Duodenal mucosa (tissue), 2 donors: ENCODE results near the gene TANGO2.

Experiments
- H3K27ac ChIP-seq: one replicate; pipeline ENCODE4 v1.7.0; 2013; ENCODE audit warnings: low read depth, low read length
- H3K27me3 ChIP-seq, 2 donors: one replicate each; pipeline ENCODE4 v1.7.0; 2013; ENCODE audit warnings: low read length in 2 of 2, control low read depth in 1 of 2; ENCODE audit not compliant: insufficient read depth in 2 of 2, control insufficient read depth in 1 of 2
- H3K36me3 ChIP-seq, 2 donors: one replicate each; pipeline ENCODE4 v1.7.0; 2013; ENCODE audit warnings: low read length in 2 of 2, control low read depth in 1 of 2; ENCODE audit not compliant: insufficient read depth in 2 of 2, control insufficient read depth in 1 of 2
- H3K4me1 ChIP-seq, 2 donors: one replicate each; pipeline ENCODE4 v1.7.0; 2013; ENCODE audit warnings: low read length in 2 of 2, control low read depth in 1 of 2; ENCODE audit not compliant: insufficient read depth in 2 of 2, control insufficient read depth in 1 of 2
- H3K4me3 ChIP-seq, 2 donors: one replicate each; pipeline ENCODE4 v1.7.0; 2013; ENCODE audit warnings: low read length in 2 of 2, low read depth in 1 of 2
- H3K9ac ChIP-seq, 2 donors: one replicate each; pipeline ENCODE4 v1.7.0; 2013; ENCODE audit warnings: low read length in 2 of 2, low read depth in 1 of 2
- H3K9me3 ChIP-seq, 2 donors: one replicate each; pipeline ENCODE4 v1.7.0; 2013; ENCODE audit warnings: low read length in 2 of 2, control low read depth in 1 of 2; ENCODE audit not compliant: control insufficient read depth in 1 of 2

The TANGO2 gene

DNA sequence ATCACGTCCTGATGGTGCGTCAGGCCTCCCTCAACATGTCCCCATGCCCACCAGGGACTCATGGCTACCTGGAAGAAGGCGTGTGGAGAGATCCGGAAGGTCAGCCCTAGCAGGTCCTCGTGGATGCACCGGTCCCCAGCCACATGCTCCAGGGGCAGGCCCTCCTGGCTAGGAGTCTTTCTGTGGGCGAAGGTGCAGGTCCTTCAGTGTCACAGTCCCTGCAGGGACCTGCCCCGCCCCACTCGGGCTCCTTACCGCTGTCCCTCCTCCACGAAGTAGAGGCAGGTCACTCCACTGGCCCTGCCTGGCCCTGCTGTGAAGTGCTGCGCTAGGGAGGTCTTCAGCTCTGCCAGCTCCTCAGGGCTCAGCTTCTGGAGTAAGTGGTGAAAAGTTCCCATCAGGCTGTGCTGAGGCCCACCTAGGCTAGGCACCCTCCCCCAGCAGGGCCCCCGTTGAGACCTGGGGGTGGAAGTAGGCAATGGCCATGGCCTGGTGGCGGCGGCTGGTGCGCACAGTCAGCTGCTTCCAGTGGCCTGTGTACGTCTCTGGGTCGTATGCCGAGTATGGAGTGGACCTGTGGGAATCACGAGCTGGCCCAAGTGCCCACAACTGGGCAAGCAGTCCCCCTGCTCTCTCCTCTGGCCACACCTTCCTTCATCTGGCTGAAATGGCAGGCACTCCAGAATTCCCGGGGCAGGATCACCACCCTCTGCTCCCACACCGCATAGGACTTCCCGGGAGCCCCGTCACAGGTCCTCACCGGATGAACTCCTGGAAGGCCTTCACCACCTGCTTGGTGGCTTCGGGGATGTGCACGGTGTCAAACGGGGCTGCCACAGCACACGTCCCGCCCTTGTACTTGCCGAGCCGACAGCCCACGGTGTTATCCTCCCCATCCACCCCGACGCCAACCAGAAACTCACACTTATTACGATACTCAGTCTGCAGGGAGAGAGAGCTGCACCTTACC, 93.9 kb downstream of the TANGO2 start:
- Histone ChIP-seq H3K9me3 (no peaks in the 10 kb centered on the region), H3K27ac (no peak overlapping the region), H3K4me3 (no peak overlapping the region), H3K27me3 (no peaks in the 10 kb centered on the region), H3K36me3 (peaks cover 11 to 63% of the 10 kb centered on the region in 2 donors), H3K9ac (no peak overlapping the region), H3K4me1 (peaks cover 21 to 28% of the 10 kb centered on the region in 2 donors)

DNA sequence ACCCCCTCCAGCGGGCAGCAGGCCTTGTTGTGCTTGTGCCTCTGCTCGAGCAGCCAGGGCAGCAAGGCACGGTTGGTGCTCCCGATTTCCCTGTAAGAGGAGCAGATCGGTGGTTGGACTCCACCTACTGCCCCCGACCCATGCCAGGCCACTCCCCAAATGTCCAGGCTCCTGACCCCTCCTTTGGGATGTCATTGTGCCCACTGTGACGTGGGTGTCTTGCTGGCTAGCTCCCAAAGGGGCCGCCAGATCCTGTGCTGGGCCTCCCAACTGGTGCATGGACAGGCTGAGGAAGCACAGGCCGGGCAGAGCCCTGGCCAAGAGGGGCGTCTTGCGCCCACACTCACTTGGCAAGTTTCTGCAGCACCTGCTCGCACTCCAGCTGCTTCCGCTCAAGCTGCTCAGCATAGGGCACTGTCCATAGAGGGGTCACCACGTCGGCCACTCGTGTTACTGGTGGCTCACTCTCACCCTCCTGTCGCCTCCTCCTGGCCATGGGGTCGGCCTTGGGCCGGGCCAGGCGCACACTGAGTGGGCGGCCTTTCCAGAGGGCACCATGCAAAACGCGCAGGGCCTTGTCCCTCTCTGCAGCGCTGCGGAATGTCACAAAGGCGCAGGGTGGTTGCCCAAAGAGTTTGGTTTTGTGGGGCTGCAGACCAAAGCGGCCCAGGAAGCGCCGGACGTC, 94.9 kb downstream of the TANGO2 start, which contains the start of gene RANBP1:
Gene RANBP1 (plus strand): TSS at position 414 of the 685 bp plus-strand sequence. CDS start 81 bp downstream, at position 495.
- H3K4me3 ChIP-seq: peak within 1 kb of the TSS; percentile 88 to 89
- peaks cover 15 to 63% of the 10 kb centered on the region in 2 donors for H3K36me3 ChIP-seq
- peaks cover 21 to 28% of the 10 kb centered on the region in 2 donors for H3K4me1 ChIP-seq
- H3K9ac ChIP-seq: peak within 1 kb of the TSS; percentile 77 to 85
- H3K27ac ChIP-seq: peak within 1 kb of the TSS; percentile 75
- no peaks in the 10 kb centered on the region for H3K9me3 ChIP-seq
- H3K27me3 ChIP-seq: no peaks in the 10 kb centered on the region

DNA sequence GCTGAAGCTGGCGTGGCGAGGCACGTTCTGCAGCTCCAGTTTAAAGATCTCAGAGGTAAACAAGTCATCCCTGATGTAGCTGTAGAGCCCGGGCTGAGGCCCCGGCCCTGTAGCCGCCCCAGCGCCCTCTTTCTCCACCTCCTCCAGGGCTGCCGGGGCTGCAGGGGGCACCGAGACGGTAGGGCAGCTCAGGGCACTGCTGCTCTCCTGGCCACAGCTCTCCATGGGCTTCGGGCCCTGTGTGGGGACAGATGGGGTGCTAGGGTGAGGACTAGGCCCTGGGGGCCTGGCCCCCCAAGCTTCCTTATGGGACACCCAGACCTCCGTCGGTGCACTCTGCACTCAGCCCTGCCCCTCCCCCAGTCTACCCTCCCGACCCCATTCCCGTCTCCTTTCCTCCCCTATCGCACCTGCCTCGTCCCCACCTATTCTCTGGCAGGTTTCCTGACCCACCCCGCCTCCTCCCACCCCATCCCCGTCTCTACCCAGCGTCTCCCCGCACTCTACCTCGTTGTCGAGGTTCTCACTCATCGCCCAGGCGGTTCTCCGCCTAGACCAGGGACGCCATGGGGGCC, 95.6 kb downstream of the TANGO2 start:
- Histone ChIP-seq H3K9me3 (no peaks in the 10 kb centered on the region), H3K36me3 (peaks cover 15 to 62% of the 10 kb centered on the region in 2 donors), H3K9ac (peak overlapping the region; percentile 77 to 85), H3K4me3 (peak overlapping the region; percentile 88 to 89), H3K27ac (peak overlapping the region; percentile 75), H3K4me1 (peaks cover 21 to 28% of the 10 kb centered on the region in 2 donors), H3K27me3 (no peaks in the 10 kb centered on the region)
